Epidermal melanocyte (primary cell): ENCODE results near the gene TMEM9.

ENCODE experiments used
- DNase-seq: peaks from one replicate; pipeline ENCODE4 v3.0.0; 2011; ENCODE audit warnings: low spot score; ENCODE audit not compliant: insufficient read length

TMEM9 gene

GRCh38 chr1:201127755-201128455 is 26.4 kb downstream of the TMEM9 start:
- no peak for DNase-seq

- no peak for DNase-seq
Observed at GRCh38 chr1:201126832-201127754, 27.2 kb downstream of the TMEM9 start, which contains the start of gene ASCL5. Gene ASCL5, minus strand, starts transcription at chr1:201127184. Its CDS starts 11,812 bp downstream, at chr1:201115372.

DNA sequence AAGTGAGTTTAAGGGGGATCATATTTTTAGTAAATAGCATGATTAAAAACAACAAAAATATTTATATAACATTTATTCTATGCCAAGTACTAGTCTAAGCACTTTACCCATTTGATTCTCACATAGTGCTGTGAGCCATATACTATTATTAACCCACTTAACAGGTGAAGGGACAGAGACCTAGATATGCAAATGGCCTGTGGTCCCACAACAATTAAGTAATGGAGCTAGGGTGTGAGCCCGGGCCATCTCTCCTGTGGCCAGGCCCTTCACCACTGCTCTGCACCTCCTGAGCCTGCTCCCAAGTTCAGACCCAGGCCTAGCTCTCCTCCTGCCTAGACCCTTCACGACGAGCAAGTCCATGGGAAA is 27.8 kb downstream of the TMEM9 start:
- no peak for DNase-seq

- DNase-seq: no peak
Observed at GRCh38 chr1:201125800-201126199, 28.5 kb downstream of the TMEM9 start.

- DNase-seq: no peak
Observed at GRCh38 chr1:201125019-201125418, 29.3 kb downstream of the TMEM9 start.

GRCh38 chr1:201123866-201124265 is 30.4 kb downstream of the TMEM9 start:
- no peak for DNase-seq

- no peak for DNase-seq
Observed at GRCh38 chr1:201122321-201122957, 31.8 kb downstream of the TMEM9 start.

DNA sequence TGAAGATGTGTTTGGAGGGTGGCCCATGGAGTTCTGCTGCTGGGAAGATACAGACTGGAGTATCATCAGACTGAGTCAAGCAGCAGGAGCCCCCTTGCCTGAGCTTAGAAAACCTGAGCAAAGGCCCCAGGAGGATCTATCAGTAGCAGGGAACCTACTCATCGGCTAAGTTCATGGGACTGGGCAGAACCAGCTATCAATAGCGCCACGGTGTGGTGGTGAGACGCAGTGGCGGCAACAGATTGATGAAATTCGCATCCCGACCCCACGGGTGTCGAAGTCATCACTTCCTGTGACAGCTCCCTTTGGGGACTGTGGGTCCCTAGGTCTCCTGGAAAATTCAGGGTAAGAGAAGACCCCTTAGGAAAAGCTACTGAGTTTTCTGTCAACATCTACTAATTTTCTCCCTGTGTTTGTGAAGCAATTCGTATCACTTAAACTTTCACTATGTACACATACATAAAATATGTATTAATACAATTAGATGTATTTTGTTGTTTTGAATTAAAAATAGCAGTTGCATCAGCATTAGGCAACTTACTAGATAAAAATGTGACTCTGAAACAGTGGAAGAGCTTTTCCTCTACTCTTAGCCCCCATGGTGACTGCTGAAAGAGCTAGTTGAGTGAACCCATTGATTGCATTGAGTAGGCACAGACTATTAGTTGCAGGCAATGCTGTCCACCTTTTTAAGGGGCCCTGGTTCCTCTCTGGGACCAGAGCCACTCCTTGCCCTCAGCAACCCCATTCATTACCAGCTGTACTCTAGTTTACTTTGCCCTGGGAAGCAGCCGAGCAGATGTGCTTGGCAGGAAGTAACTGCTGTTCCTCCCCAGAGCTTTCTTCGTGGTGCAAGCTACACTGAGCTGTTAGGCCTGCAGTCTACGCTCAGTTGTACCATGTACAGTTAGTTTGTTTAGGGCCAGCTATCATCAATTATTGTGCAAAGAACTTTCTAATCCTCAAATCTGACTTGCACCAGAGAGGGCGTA is 34.8 kb downstream of the TMEM9 start:
- DNase-seq: no peak

DNA sequence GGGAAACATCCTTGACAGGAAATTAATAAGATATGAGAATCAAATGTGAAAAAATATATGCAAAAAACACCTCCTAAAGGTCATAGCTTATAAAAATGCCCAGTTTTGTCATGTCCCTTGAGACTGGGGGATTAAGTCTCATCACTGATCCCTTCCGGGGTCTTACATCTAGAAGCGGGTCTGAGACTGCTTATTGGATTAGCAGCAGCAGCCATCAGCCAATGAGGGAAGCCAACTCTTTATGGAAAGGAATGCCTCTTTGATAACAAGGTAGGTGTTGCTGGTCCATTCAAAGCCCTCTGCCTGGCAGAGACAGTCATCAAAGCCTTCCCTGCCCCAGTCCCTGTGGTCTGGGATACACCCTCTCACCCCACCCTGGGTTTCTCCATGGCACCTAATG is 38.2 kb downstream of the TMEM9 start:
- DNase-seq: no peak

DNA sequence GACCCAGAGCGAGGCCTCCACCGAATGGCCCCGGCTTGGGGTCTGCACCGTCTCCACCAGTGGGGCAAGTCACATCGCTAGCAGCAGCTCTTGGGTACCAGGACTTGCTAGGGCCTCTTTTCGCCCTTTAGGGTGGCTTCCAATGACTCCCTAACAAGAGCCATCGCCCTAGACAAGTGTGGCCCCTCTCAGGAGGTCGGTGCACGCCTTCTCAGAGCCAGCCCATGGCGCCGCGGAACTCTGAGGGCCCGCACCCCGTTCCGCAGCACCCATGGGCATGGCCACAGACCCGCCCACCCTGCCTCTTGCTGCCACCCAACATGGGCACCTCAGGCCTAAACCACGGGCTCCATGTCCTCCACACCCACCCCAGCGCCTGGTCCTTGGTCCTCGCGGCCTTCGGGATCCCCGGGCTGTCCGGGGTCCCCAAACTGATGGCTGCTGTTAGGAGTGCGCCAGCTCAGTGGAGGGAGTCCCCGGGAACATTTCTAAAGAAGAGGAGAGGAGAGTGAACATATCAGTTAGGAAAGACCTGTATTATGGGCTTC is 38.8 kb downstream of the TMEM9 start:
- DNase-seq: no peak

DNA sequence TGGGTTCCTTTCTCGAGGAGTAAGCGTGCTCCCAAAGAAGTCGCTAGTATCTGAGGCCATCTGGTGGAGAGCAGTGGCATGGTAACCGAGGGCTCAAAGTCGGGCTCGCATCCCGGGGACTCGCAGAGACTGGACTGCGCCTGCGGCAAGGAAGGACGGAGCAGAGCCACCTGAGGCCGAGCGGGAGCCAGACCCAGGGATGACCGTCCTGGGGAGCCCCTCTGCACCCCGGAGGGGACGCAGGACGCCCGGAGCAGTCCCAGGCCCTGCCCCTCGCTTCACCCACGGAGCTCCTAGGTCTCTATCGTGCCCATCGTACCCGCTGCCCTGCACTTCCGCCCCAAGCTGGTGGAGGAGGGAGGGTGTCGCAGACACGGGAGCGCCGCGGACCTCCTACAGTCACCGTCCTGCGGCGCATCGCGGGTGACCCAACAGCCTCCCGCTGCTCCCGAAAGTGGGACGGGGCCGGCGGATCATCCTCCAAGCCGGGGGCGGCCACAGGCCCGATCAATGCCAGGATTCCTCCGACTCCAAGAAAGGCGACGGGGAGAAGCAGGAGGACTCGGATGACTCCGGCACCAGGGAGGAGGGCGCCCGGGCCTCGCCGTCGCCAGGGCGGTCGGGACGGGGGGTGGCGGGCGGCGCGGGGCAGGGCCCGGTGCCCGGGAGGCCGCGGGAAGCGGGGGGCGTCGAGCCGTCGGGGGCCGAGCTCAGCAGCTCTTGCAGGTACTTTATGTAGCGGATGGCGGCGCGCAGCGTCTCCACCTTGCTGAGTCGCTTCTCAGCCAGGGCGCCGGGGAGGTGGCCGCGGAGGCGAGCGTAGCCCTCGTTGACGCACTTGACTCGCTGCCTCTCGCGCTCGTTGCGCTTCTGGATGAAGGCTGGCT is 39.8 kb downstream of the TMEM9 start:
- DNase-seq: peak; percentile 94

- DNase-seq: no peak
Observed at GRCh38 chr1:201113451-201114244, 40.6 kb downstream of the TMEM9 start.

GRCh38 chr1:201112926-201113325 is 41.3 kb downstream of the TMEM9 start:
- DNase-seq: no peak

GRCh38 chr1:201112173-201112731 is 42.0 kb downstream of the TMEM9 start, which contains the start of gene CACNA1S:
Gene CACNA1S, minus strand, starts transcription at chr1:201112426. Its CDS starts 87 bp downstream, at chr1:201112339.
- no peak for DNase-seq

GRCh38 chr1:201111672-201112071 is 42.6 kb downstream of the TMEM9 start:
- DNase-seq: no peak

- DNase-seq: no peak
Observed at GRCh38 chr1:201111156-201111555, 43.1 kb downstream of the TMEM9 start.

DNA sequence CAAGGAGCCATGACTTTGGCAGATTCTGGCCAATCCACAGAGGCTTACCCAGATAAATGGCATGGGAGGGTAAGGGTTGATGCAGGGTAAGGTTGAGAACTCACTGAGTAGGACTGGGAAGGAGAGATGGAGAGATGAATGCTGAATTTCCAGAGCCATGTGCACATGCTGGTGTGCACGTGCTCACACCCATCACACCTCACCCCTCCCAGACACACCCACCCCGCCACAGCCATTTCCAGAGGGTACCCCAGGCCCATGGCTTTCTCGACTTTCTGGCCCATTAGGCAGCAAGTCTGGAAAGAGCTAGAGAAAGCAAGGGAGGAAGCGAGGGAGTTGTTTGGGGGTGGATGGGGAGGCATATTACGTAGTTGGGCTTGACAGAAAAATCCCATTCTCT is 43.7 kb downstream of the TMEM9 start:
- no peak for DNase-seq

DNA sequence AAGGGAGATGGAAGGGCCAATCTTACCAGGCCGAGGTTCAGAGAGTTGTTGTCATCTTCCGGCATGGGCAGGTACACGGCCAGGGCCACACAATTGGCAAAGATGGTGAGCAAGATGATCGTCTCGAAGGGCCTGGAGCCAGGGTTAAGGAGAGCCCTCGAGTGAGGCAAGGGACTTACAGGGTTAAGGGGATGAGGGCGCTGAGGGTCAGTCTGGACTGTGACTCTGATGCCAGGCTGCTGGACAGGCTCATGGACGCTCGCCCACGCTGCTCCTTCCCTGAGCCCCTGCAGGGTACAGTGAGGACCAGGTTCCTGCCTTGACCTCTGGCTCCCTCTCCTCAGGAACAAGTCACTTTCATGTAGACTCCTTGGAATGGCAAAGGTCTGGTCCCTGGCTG is 44.1 kb downstream of the TMEM9 start:
- DNase-seq: no peak
